DMS 273 (cell line): ENCODE data around the gene TOR1AIP2.
A peak's percentile ranks its signal among the peaks of the same experiment; 100 is the strongest.

ENCODE experiments used
- DNase-seq: peaks from one replicate; lab custom pipeline; 2025; ENCODE audit not compliant: unreplicated experiment; lab: John Stamatoyannopoulos, UW

Gene TOR1AIP2

GRCh38 chr1:179877586-179878265, at the start of gene TOR1AIP2:
TSS of gene TOR1AIP2 (minus strand) at chr1:179877803. CDS start at chr1:179852665, 25,138 bp downstream.
- DNase-seq, result peak; percentile 96

DNA sequence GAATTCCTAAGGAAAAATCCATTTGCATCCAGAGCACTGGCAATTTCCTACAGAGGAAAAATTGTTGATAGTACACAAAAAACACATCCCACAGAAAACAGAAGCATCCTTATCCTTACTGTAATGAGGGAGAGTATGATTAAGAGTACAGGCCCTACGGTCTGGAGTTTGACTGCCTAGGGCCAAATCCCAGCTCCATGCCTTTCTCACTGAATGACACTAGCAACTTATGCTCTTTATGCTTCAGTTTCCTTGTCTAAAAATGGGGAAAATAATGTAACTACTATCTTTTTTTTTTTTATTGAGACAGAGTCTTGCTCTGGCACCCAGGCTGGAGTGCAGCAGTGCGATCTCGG, 49.2 kb upstream of the TOR1AIP2 start:
- DNase-seq, result no peak

- DNase-seq, result no peak
Measured at GRCh38 chr1:179925922-179926849, 48.6 kb upstream of the TOR1AIP2 start.

DNA sequence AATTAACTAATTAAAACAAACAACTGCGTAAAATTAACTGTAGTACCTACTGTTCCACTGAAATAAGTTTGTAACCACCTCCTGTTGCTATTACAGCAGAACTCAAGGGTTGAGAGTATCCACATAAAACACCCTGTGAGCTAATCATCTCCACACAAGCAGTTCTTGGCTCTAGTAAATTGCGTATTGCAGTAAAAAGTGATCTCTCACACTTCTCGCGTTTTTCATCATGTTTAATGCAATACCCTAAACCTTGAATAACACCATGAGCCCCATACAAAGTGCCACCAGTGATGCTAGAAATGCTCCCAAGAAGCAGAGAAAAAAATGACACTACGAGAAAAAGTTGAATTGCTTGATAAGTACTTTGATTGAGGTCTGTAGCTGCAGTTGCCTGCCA, 47.7 kb upstream of the TOR1AIP2 start:
- no peak for DNase-seq

DNA sequence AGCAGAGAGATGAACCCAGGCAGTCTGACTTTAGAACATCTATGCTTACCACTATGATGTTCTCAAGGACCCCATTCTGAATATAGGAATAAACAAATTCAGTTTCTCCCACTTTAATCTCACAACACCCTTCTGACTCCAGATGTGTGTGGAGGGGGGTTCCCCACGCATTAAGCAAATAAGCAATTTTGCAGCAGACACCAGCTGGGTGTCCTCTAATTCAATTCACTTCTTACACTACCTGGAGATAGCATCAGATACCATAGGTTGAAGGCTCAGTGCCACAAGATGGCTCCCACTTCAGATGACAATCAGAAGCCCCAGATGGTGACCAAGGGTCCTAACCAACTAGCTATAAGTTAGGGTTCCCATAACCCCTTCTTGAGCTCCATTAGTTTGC, 46.7 kb upstream of the TOR1AIP2 start:
- DNase-seq, result no peak

- DNase-seq, result no peak
Measured at GRCh38 chr1:179923029-179923428, 45.4 kb upstream of the TOR1AIP2 start.

DNA sequence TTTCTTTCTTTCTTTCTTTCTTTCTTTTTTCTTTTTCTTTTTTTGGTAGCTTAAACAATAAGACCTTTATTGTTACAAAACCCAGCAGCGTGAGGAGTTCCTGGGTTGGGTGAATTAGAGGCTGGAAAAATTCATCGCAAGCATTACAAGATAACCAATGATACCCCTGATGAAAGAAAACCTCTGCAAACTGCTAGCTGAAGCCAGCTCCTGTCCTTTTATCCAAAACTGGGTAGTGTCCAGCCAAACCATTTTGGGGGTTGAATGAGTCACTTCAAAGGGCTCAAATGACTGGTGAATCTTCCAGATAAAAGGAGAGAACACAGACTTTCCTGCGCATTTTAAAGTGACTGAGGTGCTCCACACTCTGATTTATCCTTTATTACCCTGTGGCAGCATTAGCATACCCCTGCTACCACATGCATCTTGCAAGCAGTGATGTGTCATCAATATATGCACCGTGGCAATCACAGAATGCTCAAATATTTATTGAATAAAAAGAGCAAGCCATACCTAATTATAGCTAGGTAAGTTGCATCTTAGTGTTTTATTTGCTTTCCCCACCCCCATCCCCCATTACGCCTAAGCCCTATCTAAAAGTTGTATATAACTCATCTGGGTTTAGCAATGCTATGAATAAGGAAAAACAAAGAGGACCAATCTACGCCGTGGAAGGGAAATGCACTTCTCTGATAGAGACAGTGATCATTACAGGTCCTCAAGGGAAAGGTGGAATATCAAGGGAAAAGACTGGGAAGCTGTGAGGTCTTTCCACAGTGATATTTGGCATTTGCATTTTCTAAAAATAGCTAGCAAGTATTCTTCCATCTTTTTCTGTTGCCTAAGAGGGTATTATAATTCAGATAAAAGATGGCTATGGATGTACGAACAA, 44.6 kb upstream of the TOR1AIP2 start:
- DNase-seq, result no peak

DNA sequence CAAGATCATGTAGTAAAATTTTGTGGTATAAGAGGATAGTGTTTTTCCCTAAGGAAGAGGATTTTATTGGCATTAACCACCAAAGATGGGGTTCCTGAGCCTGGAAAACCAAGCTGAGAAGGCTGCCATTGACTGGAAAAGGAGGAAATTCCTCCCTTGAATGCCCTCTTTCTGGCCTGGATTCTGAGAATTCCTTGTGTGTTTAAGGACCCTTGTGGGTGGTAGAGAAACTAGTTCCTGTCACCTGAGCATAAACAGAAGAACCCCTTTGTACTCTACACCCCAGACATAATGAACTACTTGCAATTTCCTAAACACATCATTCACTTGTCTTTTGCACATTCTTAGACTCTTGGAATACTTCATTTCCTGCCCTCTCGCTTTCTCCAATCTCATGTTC, 43.9 kb upstream of the TOR1AIP2 start:
- no peak for DNase-seq

DNA sequence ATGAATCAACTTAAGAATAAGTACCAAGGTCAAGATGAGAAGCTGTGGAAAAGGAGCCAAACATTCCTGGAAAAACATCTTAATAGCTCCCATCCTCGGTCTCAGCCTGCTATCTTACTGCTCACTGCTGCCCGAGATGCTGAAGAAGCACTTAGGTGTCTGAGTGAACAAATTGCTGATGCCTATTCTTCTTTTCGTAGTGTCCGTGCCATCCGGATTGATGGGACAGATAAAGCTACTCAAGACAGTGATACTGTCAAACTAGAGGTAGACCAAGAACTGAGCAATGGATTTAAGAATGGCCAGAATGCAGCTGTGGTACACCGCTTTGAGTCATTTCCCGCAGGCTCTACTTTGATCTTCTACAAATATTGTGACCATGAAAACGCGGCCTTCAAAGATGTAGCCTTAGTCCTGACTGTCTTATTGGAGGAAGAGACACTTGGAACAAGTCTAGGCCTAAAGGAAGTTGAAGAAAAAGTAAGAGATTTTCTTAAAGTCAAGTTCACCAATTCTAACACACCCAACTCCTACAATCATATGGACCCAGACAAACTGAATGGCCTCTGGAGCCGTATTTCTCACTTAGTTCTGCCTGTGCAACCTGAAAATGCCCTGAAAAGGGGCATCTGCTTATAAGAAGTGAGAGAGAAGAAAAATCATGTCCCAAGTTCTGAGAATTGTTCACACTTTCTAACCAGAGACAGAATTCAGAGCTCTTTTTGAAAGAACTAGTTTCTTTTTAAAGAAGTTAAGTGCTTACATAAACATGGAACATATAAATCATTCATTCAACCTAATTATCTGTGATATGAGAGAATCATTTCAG, 40.2 kb upstream of the TOR1AIP2 start:
- no peak for DNase-seq

GRCh38 chr1:179911812-179912211, 34.2 kb upstream of the TOR1AIP2 start:
- DNase-seq, result no peak

DNA sequence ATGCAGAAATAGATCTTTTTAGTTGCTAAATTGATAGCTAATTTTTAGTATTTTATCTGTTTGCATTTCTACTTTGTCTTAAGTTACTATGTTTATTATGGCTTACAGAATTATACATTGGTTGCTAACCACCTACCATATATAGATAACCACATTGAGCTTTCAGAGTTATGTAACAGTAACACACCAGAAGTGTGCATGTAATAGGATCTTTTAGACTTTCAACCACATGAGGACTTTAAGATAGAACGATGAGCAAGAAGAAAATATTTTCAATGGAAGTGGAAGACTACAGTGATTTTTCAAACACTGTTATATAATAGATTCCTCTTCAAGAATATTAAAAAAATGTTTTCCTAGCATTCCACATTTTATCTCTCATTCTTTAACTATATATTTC, 33.3 kb upstream of the TOR1AIP2 start:
- no peak for DNase-seq

DNA sequence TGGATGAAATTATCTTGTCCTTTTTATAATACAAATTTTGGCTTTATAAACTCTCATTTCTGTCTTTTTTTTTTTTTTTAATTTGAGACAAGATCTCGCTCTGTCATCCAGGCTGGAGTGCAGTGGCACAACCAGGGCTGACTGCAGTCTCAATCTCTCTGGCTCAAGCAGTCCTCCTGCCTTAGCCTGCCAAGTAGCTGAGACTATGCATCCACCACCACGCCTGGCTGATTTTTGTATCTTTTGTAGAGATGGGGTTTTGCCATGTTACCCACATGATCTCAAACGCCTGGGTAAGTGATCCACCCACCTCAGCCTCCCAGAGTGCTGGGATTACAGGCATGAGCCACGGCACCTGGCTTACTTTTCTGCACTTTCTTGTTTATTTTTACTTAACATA, 12.0 kb upstream of the TOR1AIP2 start:
- DNase-seq, result no peak

DNA sequence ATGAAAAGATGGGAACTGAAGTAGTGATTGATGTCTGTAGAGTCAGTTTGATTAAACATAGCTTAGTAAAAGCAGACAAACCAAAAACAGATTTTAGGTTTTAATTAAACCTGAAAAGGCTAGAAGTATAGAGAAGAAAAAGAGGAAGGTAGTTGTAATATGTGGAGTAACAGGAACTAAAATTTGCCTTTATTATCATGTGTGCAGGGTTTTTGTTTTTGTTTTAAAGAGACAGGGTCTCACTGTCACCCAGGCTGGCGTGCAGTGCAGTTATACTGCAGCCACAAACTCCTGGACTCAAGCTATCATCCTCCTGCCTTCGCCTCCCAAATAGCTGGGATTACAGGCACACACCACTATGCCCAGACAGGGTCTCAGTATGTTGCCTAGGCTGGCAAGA, 10.5 kb upstream of the TOR1AIP2 start:
- no peak for DNase-seq

DNA sequence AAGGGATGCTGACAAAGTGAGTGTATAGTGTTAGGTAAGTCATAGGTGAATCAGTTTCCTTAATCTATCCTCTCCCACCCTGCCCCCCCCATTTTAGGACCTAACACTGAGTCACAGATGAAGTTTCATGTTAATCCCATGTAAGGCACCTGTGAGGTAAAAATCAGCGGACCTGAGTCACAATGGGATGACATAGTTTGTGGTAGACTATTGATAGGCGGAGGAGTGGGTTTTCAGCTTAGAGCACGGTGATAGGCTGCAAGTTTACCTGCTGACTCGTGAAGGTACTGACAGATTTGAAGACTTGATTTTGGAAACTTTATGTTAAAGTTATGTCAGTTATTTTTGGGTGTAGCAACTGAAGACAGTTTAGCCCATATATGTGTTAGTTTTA, 6.1 kb upstream of the TOR1AIP2 start:
- no peak for DNase-seq

- DNase-seq, result no peak
Measured at GRCh38 chr1:179883040-179883744, 5.6 kb upstream of the TOR1AIP2 start.

DNA sequence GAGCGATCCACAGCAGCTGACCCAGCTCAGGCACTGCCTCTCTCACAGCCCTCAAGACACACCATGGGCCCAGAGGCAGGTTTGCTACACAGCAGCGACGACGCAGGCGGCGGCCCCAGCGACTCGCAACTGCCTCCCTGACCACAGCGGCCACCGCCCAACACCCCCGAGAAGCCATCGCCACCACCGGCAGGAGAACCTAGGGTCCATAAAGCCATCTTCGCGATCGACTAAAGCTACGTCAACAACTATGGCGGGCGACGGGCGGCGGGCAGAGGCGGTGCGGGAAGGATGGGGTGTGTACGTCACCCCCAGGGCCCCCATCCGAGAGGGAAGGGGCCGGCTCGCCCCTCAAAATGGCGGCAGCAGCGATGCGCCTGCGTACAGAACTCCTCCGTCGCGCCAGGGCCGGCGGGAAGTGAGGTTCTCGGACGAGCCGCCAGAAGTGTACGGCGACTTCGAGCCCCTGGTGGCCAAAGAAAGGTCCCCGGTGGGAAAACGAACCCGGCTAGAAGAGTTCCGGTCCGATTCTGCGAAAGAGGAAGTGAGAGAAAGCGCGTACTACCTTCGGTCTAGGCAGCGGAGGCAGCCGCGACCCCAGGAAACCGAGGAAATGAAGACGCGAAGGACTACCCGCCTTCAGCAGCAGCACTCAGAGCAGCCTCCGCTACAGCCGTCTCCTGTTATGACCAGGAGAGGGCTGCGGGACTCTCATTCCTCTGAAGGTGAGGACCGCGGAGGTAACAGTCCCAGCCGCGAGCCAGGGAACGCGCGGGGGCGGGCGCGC, 4.8 kb upstream of the TOR1AIP2 start, which contains the start of gene TOR1AIP1:
Gene TOR1AIP1, plus strand, starts transcription at position 33 of the 787 bp plus-strand sequence. Its CDS starts 218 bp downstream, at position 251.
- peak; percentile 99 for DNase-seq

GRCh38 chr1:179881642-179882252, 4.1 kb upstream of the TOR1AIP2 start:
- DNase-seq, result peak; percentile 93

- peak; percentile 8 for DNase-seq
Measured at GRCh38 chr1:179879797-179880196, 2.2 kb upstream of the TOR1AIP2 start.
